K562 (cell line): Measurements from ENCODE around the gene HSPB6. TPM values are rescaled to one million over a fixed set of nuclear protein-coding genes. Genes with fewer than 3 reads are reported as not detected.
A peak's percentile ranks its signal among the peaks of the same experiment; 100 is the strongest.

Source experiments
- C11orf30 ChIP-seq: fragments of 450-650 bp; IDR thresholded peaks from 2 replicates; pipeline ENCODE4 v1.6.1; 2016; ENCODE audit warnings: low read depth, mild to moderate bottlenecking
- CCNT2 ChIP-seq: IDR thresholded peaks from 2 replicates; pipeline ENCODE4 v1.6.1; 2011; ENCODE audit warnings: borderline replicate concordance, low read depth, mild to moderate bottlenecking, moderate library complexity, mixed read lengths, low read length; ENCODE audit not compliant: insufficient read length; ENCODE audit errors: extremely low read depth
- CXXC5 ChIP-seq: fragments of 250-450 bp; sonication (Bioruptor Pico); IDR thresholded peaks from 2 replicates; pipeline ENCODE4 v1.8.0; 2022; ENCODE audit warnings: inconsistent platforms, mild to moderate bottlenecking, moderate library complexity
- HMG20B ChIP-seq: fragments of 250-450 bp; sonication (Bioruptor Pico); IDR thresholded peaks from 2 replicates; pipeline ENCODE4 v1.5.0; 2021; ENCODE audit warnings: mild to moderate bottlenecking
- NELFE ChIP-seq: IDR thresholded peaks from 2 replicates; pipeline ENCODE4 v1.6.1; 2011; ENCODE audit warnings: mild to moderate bottlenecking; ENCODE audit not compliant: insufficient read depth, insufficient read length
- RAD51 ChIP-seq: fragments of 450-650 bp; IDR thresholded peaks from 2 replicates; pipeline ENCODE4 v1.7.1; 2016; ENCODE audit warnings: low read depth, mild to moderate bottlenecking, borderline replicate concordance
- RFX1 ChIP-seq: fragments of 450-650 bp; IDR thresholded peaks from 2 replicates; pipeline ENCODE4 v1.6.1; 2016; ENCODE audit warnings: mild to moderate bottlenecking, moderate library complexity
- ZNF175 ChIP-seq: fragments of 200-800 bp; sonication (Bioruptor generic); IDR thresholded peaks from 2 replicates; pipeline ENCODE4 v1.6.1; 2016; ENCODE audit warnings: low read depth, mild to moderate bottlenecking, missing genetic modification characterization, missing compliant biosample characterization
- ZNF436 ChIP-seq: fragments of 250-450, 450-650 bp; sonication (Bioruptor Pico); formaldehyde crosslinking; IDR thresholded peaks from 2 replicates; pipeline ENCODE4 v1.7.0; 2020; ENCODE audit warnings: mild to moderate bottlenecking
- ZNF696 ChIP-seq: fragments of 250-450 bp; sonication (Bioruptor Pico); conservative IDR thresholded peaks from 2 replicates; pipeline ENCODE4 v1.4.0; 2020; ENCODE audit warnings: mild to moderate bottlenecking, moderate library complexity
- polyA plus RNA-seq, 8 experiments: library from polyadenylated mRNA; depleted of rRNA in 4 of 8; stranded (reverse) in 5 of 8; unstranded in 3 of 8; fragments of >200 nt; fragmentation: Nextera tagmentation in 2 of 8; fragmentation: Illumina TruSeq in 1 of 8; extraction: Ambion mirVana in 2 of 8; extraction: Trizol in 1 of 8; gene quantifications; 2 replicates each; pipeline versions ENCODE4 v1.2.1 to v1.2.3, GENCODE V29; 2011 to 2014; ENCODE audit warnings: inconsistent platforms in 1 of 8, missing spikeins in 1 of 8
- total RNA-seq, 7 experiments: library from RNA; depleted of rRNA in 6 of 7; stranded (reverse); fragments of >200 nt in 6 of 7; fragmentation: Illumina TruSeq in 2 of 7; extraction: Trizol in 2 of 7; gene quantifications; 2 replicates each; pipeline versions ENCODE4 v1.2.1 to v1.2.3, GENCODE V29; 2011 to 2021; ENCODE audit warnings: low replicate concordance in 1 of 7
- TF ChIP-seq, protein P1 (sequence below): fragments of 450-650 bp; IDR thresholded peaks from 2 replicates; pipeline ENCODE4 v1.6.1; 2016; ENCODE audit warnings: borderline replicate concordance
- TF ChIP-seq, protein P2 (sequence below): fragments of 250-450 bp; sonication (Bioruptor Pico); IDR thresholded peaks from 2 replicates; pipeline ENCODE4 v1.5.0; 2022; ENCODE audit warnings: mild to moderate bottlenecking
- TF ChIP-seq, protein P3 (sequence below): fragments of 150-350 bp; IDR thresholded peaks from 2 replicates; pipeline ENCODE4 v1.6.1; 2014; ENCODE audit warnings: low read depth, mild to moderate bottlenecking, low read length, borderline replicate concordance
- TF ChIP-seq, protein P4 (sequence below): IDR thresholded peaks from 3 replicates; pipeline ENCODE4 v1.6.1; 2011; ENCODE audit warnings: borderline replicate concordance, mild to moderate bottlenecking, moderate library complexity; ENCODE audit not compliant: insufficient read length; ENCODE audit errors: extremely low read depth

HSPB6 gene
- total and polyA plus RNA-seq, 9 of the 15 experiments (the other 6 are each of a cell fraction or from before 2014, with no cell fraction given), result 0.55 TPM; not detected in 8

DNA sequence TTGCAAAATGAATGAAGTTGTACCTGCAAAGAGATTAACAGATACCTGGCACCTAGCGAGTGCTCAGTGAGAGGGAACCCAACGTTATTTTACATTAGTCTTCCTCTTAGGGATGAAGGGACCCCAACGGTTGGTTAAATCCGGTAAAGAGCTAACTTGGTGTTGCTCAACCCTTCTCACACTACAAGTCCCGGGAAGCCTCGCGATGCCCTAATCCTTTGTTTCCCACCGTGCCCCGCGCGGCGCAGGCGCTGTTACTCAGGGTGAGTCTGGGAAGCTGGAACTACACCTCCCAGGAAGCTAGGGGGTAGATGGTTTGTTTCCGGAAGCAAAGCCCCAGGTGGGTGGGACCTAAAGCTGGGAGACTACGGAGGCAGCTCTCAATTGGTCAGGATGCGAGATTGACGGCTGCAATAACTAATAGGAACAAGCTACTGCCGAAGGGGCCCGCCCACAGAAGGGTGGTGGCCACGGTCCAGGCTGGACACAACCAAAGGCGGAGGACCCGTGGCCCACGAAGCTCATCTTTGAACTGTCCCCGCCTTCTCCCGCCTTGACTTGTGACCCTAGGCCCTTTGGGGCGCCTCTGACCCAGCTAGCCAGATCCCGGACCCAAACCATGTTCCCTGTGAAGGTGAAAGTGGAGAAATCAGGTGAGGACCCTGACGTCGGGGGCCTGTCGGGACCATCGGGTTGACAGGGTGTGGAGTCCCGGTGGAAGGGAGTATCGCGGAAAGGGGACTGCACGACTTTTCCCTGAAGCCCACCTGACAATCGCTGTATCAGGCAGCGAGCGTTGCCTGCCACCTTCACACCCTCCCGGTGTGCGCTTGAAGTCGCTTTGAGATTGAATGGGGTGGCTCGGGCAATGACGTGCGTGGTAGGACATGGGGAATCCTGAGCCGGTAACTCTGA, 8.5 kb downstream of the HSPB6 start, which contains the start of gene LIN37 (continued):
- TF ChIP-seq, protein P1, sequence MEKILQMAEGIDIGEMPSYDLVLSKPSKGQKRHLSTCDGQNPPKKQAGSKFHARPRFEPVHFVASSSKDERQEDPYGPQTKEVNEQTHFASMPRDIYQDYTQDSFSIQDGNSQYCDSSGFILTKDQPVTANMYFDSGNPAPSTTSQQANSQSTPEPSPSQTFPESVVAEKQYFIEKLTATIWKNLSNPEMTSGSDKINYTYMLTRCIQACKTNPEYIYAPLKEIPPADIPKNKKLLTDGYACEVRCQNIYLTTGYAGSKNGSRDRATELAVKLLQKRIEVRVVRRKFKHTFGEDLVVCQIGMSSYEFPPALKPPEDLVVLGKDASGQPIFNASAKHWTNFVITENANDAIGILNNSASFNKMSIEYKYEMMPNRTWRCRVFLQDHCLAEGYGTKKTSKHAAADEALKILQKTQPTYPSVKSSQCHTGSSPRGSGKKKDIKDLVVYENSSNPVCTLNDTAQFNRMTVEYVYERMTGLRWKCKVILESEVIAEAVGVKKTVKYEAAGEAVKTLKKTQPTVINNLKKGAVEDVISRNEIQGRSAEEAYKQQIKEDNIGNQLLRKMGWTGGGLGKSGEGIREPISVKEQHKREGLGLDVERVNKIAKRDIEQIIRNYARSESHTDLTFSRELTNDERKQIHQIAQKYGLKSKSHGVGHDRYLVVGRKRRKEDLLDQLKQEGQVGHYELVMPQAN, result peak; percentile 89
- TF ChIP-seq NELFE, result no peak
- TF ChIP-seq CCNT2, result no peak
- no peak; the same call in 1 of the 2 replicates for TF ChIP-seq RFX1
- TF ChIP-seq, protein P2, sequence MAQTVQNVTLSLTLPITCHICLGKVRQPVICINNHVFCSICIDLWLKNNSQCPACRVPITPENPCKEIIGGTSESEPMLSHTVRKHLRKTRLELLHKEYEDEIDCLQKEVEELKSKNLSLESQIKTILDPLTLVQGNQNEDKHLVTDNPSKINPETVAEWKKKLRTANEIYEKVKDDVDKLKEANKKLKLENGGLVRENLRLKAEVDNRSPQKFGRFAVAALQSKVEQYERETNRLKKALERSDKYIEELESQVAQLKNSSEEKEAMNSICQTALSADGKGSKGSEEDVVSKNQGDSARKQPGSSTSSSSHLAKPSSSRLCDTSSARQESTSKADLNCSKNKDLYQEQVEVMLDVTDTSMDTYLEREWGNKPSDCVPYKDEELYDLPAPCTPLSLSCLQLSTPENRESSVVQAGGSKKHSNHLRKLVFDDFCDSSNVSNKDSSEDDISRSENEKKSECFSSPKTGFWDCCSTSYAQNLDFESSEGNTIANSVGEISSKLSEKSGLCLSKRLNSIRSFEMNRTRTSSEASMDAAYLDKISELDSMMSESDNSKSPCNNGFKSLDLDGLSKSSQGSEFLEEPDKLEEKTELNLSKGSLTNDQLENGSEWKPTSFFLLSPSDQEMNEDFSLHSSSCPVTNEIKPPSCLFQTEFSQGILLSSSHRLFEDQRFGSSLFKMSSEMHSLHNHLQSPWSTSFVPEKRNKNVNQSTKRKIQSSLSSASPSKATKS (CRISPR knock-in tag), result no peak
- TF ChIP-seq CXXC5 (CRISPR knock-in tag), result peak; percentile 37; the same call in 1 of the 2 replicates
- TF ChIP-seq RAD51, result no peak
- peak; percentile 21; the same call in 1 of the 2 replicates for TF ChIP-seq C11orf30
- no peak for TF ChIP-seq ZNF436 (CRISPR knock-in tag)
- TF ChIP-seq, protein P3, sequence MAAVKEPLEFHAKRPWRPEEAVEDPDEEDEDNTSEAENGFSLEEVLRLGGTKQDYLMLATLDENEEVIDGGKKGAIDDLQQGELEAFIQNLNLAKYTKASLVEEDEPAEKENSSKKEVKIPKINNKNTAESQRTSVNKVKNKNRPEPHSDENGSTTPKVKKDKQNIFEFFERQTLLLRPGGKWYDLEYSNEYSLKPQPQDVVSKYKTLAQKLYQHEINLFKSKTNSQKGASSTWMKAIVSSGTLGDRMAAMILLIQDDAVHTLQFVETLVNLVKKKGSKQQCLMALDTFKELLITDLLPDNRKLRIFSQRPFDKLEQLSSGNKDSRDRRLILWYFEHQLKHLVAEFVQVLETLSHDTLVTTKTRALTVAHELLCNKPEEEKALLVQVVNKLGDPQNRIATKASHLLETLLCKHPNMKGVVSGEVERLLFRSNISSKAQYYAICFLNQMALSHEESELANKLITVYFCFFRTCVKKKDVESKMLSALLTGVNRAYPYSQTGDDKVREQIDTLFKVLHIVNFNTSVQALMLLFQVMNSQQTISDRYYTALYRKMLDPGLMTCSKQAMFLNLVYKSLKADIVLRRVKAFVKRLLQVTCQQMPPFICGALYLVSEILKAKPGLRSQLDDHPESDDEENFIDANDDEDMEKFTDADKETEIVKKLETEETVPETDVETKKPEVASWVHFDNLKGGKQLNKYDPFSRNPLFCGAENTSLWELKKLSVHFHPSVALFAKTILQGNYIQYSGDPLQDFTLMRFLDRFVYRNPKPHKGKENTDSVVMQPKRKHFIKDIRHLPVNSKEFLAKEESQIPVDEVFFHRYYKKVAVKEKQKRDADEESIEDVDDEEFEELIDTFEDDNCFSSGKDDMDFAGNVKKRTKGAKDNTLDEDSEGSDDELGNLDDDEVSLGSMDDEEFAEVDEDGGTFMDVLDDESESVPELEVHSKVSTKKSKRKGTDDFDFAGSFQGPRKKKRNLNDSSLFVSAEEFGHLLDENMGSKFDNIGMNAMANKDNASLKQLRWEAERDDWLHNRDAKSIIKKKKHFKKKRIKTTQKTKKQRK, result peak; percentile 82
- TF ChIP-seq HMG20B, result no peak
- no peak for TF ChIP-seq ZNF175 (CRISPR knock-in tag)
- TF ChIP-seq ZNF696 (CRISPR knock-in tag), result no peak
- TF ChIP-seq, protein P4, sequence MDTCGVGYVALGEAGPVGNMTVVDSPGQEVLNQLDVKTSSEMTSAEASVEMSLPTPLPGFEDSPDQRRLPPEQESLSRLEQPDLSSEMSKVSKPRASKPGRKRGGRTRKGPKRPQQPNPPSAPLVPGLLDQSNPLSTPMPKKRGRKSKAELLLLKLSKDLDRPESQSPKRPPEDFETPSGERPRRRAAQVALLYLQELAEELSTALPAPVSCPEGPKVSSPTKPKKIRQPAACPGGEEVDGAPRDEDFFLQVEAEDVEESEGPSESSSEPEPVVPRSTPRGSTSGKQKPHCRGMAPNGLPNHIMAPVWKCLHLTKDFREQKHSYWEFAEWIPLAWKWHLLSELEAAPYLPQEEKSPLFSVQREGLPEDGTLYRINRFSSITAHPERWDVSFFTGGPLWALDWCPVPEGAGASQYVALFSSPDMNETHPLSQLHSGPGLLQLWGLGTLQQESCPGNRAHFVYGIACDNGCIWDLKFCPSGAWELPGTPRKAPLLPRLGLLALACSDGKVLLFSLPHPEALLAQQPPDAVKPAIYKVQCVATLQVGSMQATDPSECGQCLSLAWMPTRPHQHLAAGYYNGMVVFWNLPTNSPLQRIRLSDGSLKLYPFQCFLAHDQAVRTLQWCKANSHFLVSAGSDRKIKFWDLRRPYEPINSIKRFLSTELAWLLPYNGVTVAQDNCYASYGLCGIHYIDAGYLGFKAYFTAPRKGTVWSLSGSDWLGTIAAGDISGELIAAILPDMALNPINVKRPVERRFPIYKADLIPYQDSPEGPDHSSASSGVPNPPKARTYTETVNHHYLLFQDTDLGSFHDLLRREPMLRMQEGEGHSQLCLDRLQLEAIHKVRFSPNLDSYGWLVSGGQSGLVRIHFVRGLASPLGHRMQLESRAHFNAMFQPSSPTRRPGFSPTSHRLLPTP, result no peak
